GM20000 (cell line): ENCODE data around the gene ARHGEF5.
"Not testable (repeated sequence)": the region's sequence is repeated elsewhere in the genome, so short reads cannot be mapped to it uniquely, and the experiment has no call there.

Experiments
- DNase-seq: peaks from one replicate; pipeline ENCODE4 v3.0.0; 2012; ENCODE audit warnings: low spot score

Gene ARHGEF5

DNA sequence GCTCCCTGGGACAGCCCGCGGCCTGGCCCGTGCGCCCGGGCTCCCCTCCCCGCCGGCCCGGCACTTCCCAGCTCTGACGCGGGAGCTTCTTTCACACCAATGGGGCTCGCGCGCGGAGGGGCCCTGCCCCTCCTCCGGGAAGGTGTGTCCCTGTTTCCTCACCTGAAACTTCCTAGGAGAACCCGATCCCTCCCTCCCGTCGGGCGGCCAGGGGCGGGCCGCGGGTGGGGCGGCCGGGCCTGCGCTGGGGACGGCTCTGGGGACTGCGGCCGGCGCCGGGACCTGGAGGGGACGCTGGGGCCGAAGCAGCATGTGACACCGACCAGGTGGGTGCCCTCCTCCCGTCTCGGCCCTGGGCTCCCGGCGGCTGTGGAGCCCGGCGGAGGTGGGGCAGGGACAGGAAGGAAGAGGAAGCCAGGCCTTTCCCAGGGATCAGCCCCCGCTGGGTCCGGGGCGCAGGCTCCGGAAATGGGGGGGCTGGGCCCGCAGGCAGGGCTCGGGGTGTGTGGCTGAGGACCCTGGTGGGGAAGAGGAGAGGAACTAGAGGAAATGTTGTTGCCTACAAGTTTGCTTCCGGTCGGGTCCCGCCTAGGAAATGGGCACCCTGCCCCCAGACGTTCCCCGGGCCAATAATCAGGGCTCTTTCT, at the start of gene ARHGEF5:
Gene ARHGEF5, plus strand, starts transcription at position 227 of the 647 bp plus-strand sequence. CDS start 7,268 bp downstream, outside the sequence.
- DNase-seq = not testable (repeated sequence)

- DNase-seq = not testable (repeated sequence)
These were observed 45.5 kb upstream of the ARHGEF5 start for GRCh38 chr7:144309702-144310101.

- not testable (repeated sequence) for DNase-seq
These were observed 44.0 kb upstream of the ARHGEF5 start for GRCh38 chr7:144311218-144311617.

GRCh38 chr7:144311872-144312469, 43.2 kb upstream of the ARHGEF5 start, which contains the start of gene OR2A1:
OR2A1 (plus strand) TSS chr7:144312419; CDS start chr7:144318125, 5,706 bp downstream.
- not testable (repeated sequence) for DNase-seq

GRCh38 chr7:144317537-144317936, 37.7 kb upstream of the ARHGEF5 start:
- DNase-seq = not testable (repeated sequence)

DNA sequence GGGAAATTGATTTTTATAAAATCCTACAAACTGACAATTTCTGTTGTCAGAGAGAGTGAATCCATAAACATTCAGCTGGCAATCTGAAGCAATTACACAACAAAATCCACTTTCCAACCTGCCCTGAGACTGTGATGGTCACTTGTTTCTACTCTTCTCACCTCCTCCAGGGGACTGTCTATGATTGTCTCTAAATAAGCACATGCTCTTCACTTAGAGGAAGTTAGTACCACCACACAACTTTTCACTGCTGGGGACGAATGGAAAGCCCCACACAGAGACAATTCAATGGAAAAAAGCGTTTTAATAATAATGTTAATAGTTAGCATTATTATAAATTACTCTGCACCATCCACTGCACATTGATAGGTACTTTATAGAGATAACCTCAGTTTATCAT, 35.7 kb upstream of the ARHGEF5 start:
- not testable (repeated sequence) for DNase-seq

GRCh38 chr7:144321677-144322206, 33.5 kb upstream of the ARHGEF5 start:
- not testable (repeated sequence) for DNase-seq

DNA sequence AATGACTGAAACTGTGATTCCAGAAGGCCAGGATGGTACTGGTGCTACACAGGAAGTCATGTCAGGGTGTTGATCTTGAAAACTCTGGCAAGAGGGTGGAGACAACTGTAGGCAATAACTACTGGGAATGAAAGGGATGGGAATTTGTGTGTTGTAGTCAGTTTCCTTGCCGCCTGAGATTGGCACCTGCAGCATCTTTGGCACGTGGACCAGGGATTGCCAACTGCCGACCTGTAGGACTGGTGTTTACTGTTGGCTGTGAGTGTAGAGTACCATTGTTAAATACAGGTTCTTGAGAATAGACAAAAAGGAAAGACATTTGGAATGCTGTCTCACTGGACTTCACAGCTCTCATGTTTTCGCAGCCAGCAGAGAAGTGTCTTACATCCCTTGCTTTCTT, 31.8 kb upstream of the ARHGEF5 start:
- DNase-seq = not testable (repeated sequence)

DNA sequence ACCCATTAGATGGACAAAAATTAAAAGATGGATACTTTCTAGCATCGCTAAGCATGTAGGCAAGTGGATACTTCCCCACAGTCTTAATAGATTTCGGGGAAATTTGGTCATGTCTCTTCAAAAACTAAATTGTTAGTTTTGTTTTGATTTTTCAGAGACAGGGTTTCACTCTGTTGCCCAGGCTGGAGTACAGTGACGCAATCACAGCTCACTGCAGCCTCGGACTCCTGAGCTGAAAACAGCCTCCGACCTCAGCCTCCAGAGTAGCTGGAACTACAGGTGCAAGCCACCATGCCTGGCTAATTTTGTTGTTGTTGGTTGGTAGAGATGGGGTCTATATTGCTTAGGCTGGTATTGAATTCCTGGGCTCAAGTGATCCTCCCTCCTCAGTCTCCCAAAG, 29.3 kb upstream of the ARHGEF5 start:
- DNase-seq = not testable (repeated sequence)

DNA sequence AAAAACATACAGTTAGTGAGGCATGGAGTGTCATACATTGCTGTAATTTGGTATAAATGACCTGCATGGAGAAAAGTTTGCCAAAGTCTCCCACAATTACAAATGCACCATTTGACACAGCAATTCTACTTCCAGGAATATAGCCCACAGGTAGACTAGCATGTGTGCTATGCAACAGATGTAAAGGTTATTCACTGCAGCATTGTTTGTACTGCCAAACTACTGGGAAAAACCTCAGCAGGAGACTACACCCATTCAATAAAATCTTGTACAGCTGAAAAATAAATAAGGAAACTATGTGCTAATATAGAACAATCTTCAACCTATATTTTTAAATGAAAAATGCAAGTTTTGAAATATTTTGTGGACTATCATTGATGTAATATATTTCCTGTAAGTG, 25.2 kb upstream of the ARHGEF5 start:
- DNase-seq = not testable (repeated sequence)

- DNase-seq = not testable (repeated sequence)
These were observed 23.8 kb upstream of the ARHGEF5 start for GRCh38 chr7:144331221-144331995.

GRCh38 chr7:144331996-144332288, 23.3 kb upstream of the ARHGEF5 start:
- not testable (repeated sequence) for DNase-seq

GRCh38 chr7:144348625-144349024, 6.6 kb upstream of the ARHGEF5 start:
- DNase-seq = not testable (repeated sequence)

GRCh38 chr7:144351667-144352066, 3.5 kb upstream of the ARHGEF5 start:
- DNase-seq = not testable (repeated sequence)

GRCh38 chr7:144356185-144356584, 983 bp downstream of the ARHGEF5 start:
- DNase-seq = not testable (repeated sequence)

GRCh38 chr7:144356860-144357259, 1.7 kb downstream of the ARHGEF5 start:
- not testable (repeated sequence) for DNase-seq

GRCh38 chr7:144362061-144362460, 6.9 kb downstream of the ARHGEF5 start:
- DNase-seq = not testable (repeated sequence)

- DNase-seq = not testable (repeated sequence)
These were observed 10.3 kb downstream of the ARHGEF5 start for GRCh38 chr7:144365523-144365922.

DNA sequence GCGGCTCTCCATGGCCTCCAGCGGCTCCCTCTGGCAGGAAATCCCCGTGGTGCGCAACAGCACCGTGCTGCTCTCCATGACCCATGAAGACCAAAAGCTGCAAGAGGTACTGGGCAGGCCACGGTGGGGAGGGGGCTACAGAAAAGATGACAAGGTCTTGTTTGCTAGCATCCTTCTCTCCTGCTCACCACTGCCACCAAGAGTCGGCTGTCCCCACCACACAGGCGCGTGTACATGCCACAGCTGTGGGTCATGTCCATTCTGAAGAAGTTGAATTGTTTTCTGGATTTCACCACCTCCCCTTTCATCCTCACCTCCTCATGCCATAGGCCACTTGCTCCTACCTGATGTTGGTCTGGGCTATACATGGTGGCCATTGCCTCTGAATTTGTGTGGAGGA, 12.0 kb downstream of the ARHGEF5 start:
- not testable (repeated sequence) for DNase-seq

GRCh38 chr7:144369221-144369620, 14.0 kb downstream of the ARHGEF5 start:
- not testable (repeated sequence) for DNase-seq
